OCI-LY3 (cell line): ENCODE results near the gene TLDC2.

Experiments used
- EZH2phosphoT487 ChIP-seq: fragments of 200-600 bp; shearing (Covaris generic); IDR thresholded peaks from 2 replicates; pipeline ENCODE4 v1.6.1; 2018; ENCODE audit warnings: antibody characterized with exemption, mixed run types, low read depth
- TF ChIP-seq, protein P1 (sequence below): fragments of 200-600, 300-600 bp; sonication (generic); IDR thresholded peaks from 2 replicates; pipeline ENCODE4 v1.5.1; 2014; ENCODE audit warnings: antibody characterized with exemption, low read length, low read depth

DNA sequence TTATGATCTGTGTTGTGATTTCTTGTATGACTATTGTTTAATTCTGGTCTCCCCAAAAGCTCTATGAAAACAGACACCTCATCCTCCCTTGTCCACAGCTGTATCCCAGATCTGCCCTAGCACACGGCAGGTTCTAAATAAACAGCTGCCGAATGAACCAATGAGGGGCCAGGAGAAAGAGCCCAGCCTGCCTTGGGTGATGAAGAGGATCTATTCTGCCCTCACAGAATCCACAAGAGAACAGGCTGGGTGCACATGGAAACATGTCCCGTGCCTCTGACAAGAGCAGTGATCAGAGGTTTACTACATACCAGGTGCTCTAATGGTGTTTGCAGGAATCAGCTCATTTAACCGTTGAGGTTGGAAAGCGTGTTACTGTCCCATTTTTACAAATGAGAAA is 15.6 kb upstream of the TLDC2 start:
- TF ChIP-seq, protein P1, sequence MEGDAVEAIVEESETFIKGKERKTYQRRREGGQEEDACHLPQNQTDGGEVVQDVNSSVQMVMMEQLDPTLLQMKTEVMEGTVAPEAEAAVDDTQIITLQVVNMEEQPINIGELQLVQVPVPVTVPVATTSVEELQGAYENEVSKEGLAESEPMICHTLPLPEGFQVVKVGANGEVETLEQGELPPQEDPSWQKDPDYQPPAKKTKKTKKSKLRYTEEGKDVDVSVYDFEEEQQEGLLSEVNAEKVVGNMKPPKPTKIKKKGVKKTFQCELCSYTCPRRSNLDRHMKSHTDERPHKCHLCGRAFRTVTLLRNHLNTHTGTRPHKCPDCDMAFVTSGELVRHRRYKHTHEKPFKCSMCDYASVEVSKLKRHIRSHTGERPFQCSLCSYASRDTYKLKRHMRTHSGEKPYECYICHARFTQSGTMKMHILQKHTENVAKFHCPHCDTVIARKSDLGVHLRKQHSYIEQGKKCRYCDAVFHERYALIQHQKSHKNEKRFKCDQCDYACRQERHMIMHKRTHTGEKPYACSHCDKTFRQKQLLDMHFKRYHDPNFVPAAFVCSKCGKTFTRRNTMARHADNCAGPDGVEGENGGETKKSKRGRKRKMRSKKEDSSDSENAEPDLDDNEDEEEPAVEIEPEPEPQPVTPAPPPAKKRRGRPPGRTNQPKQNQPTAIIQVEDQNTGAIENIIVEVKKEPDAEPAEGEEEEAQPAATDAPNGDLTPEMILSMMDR: no peak
- TF ChIP-seq EZH2phosphoT487: no peak
